Osteocyte (in vitro differentiated cells): ENCODE data around the gene GLG1. TPM values are rescaled to one million over a fixed set of nuclear protein-coding genes. Genes with fewer than 3 reads are reported as not detected.

ENCODE experiments used
- DNase-seq: peaks from one replicate; pipeline ENCODE4 v3.0.0; 2021; ENCODE audit warnings: mixed read lengths; ENCODE audit not compliant: unreplicated experiment; ENCODE audit errors: extremely low spot score
- H3K27ac Mint-ChIP-seq: one replicate; pipeline ENCODE4 v1.8.0; 2021; ENCODE audit warnings: mild to moderate bottlenecking, mixed read lengths; ENCODE audit not compliant: unreplicated experiment
- H3K27me3 Mint-ChIP-seq: one replicate; pipeline ENCODE4 v1.8.0; 2021; ENCODE audit warnings: mixed read lengths; ENCODE audit not compliant: unreplicated experiment
- H3K36me3 Mint-ChIP-seq: one replicate; pipeline ENCODE4 v1.8.0; 2021; ENCODE audit warnings: mixed read lengths; ENCODE audit not compliant: unreplicated experiment
- H3K4me1 Mint-ChIP-seq: one replicate; pipeline ENCODE4 v1.8.0; 2021; ENCODE audit warnings: mixed read lengths; ENCODE audit not compliant: unreplicated experiment
- H3K4me3 Mint-ChIP-seq: one replicate; pipeline ENCODE4 v1.8.0; 2021; ENCODE audit warnings: mild to moderate bottlenecking, moderate library complexity, mixed read lengths; ENCODE audit not compliant: unreplicated experiment
- H3K9me3 Mint-ChIP-seq: one replicate; pipeline ENCODE4 v1.8.0; 2021; ENCODE audit warnings: mixed read lengths; ENCODE audit not compliant: unreplicated experiment
- CTCF ChIP-seq: fragments of 200-600 bp; sonication (generic); IDR thresholded peaks from 2 replicates; pipeline ENCODE4 v1.5.0; 2021; ENCODE audit warnings: antibody characterized with exemption, mild to moderate bottlenecking, moderate library complexity
- total RNA-seq: library from RNA; stranded (reverse); gene quantifications from 2 replicates; pipeline ENCODE4 v1.2.1, GENCODE V29; 2021

The GLG1 gene
- total RNA-seq, 1 donor from 2014 or later = 241 TPM

- Mint-ChIP-seq H3K36me3 (no peaks in the 10 kb centered on the region), H3K27me3 (no peaks in the 10 kb centered on the region), H3K9me3 (no peaks in the 10 kb centered on the region), H3K4me1 (peaks cover 38% of the 10 kb centered on the region), H3K27ac (no peak overlapping the region), H3K4me3 (no peak overlapping the region)
- TF ChIP-seq CTCF = no peak
- DNase-seq = no peak
These were observed 39.0 kb downstream of the GLG1 start for GRCh38 chr16:74567901-74568300.

GRCh38 chr16:74565378-74565777, 41.5 kb downstream of the GLG1 start:
- H3K27me3 Mint-ChIP-seq = no peaks in the 10 kb centered on the region
- no peak for DNase-seq
- no peak overlapping the region for H3K27ac Mint-ChIP-seq
- H3K9me3 Mint-ChIP-seq = no peaks in the 10 kb centered on the region
- H3K36me3 Mint-ChIP-seq = no peaks in the 10 kb centered on the region
- H3K4me1 Mint-ChIP-seq = peaks cover 43% of the 10 kb centered on the region
- no peak for TF ChIP-seq CTCF
- H3K4me3 Mint-ChIP-seq = no peak overlapping the region

GRCh38 chr16:74564451-74564984, 42.4 kb downstream of the GLG1 start:
- no peaks in the 10 kb centered on the region for H3K36me3 Mint-ChIP-seq
- no peak for TF ChIP-seq CTCF
- no peak overlapping the region for H3K4me3 Mint-ChIP-seq
- DNase-seq = no peak
- H3K27ac Mint-ChIP-seq = no peak overlapping the region
- no peaks in the 10 kb centered on the region for H3K9me3 Mint-ChIP-seq
- no peaks in the 10 kb centered on the region for H3K27me3 Mint-ChIP-seq
- peaks cover 40% of the 10 kb centered on the region for H3K4me1 Mint-ChIP-seq

GRCh38 chr16:74563828-74564263, 43.1 kb downstream of the GLG1 start:
- no peak for TF ChIP-seq CTCF
- Mint-ChIP-seq H3K4me1 (peaks cover 41% of the 10 kb centered on the region), H3K9me3 (no peaks in the 10 kb centered on the region), H3K4me3 (no peak overlapping the region), H3K27ac (no peak overlapping the region), H3K27me3 (no peaks in the 10 kb centered on the region), H3K36me3 (no peaks in the 10 kb centered on the region)
- DNase-seq = no peak

- no peaks in the 10 kb centered on the region for H3K27me3 Mint-ChIP-seq
- no peak overlapping the region for H3K27ac Mint-ChIP-seq
- DNase-seq = no peak
- H3K4me3 Mint-ChIP-seq = no peak overlapping the region
- no peak for TF ChIP-seq CTCF
- H3K9me3 Mint-ChIP-seq = no peaks in the 10 kb centered on the region
- peaks cover 33% of the 10 kb centered on the region for H3K4me1 Mint-ChIP-seq
- no peaks in the 10 kb centered on the region for H3K36me3 Mint-ChIP-seq
These were observed 44.8 kb downstream of the GLG1 start for GRCh38 chr16:74562117-74562516.
